Activated naive CD4-positive, alpha-beta T cell (primary cell): Measurements from ENCODE around the gene ASAP3.

Source experiments
- DNase-seq, 4 experiments: peaks; one replicate each; lab custom pipeline; 2025; lab: John Stamatoyannopoulos, UW

Gene ASAP3

GRCh38 chr1:23483321-23484252 is at the start of gene ASAP3:
TSS of gene ASAP3 (minus strand) at chr1:23484179. CDS start at chr1:23484133, 46 bp downstream.
- no peak for DNase-seq

- no peak for DNase-seq
Observed at GRCh38 chr1:23533246-23534023, 49.5 kb upstream of the ASAP3 start.

GRCh38 chr1:23531562-23532094 is 47.6 kb upstream of the ASAP3 start:
- no peak for DNase-seq

GRCh38 chr1:23530747-23531561 is 47.0 kb upstream of the ASAP3 start, which contains the start of gene E2F2:
TSS of gene E2F2 (minus strand) at chr1:23531233. CDS start at chr1:23530793, 440 bp downstream.
- peak; percentile 58 to 88 (median 78) for DNase-seq

GRCh38 chr1:23530087-23530746 is 46.2 kb upstream of the ASAP3 start:
- no peak for DNase-seq

GRCh38 chr1:23529146-23530086 is 45.4 kb upstream of the ASAP3 start:
- no peak for DNase-seq

- peak; percentile 7 to 67 (median 30) for DNase-seq
Observed at GRCh38 chr1:23528250-23528978, 44.4 kb upstream of the ASAP3 start.

- no peak for DNase-seq
Observed at GRCh38 chr1:23527900-23528249, 43.9 kb upstream of the ASAP3 start.

- DNase-seq = no peak
Observed at GRCh38 chr1:23527366-23527765, 43.4 kb upstream of the ASAP3 start.

GRCh38 chr1:23526329-23527041 is 42.5 kb upstream of the ASAP3 start:
- DNase-seq = no peak

- no peak for DNase-seq
Observed at GRCh38 chr1:23525558-23526250, 41.7 kb upstream of the ASAP3 start.

- no peak for DNase-seq
Observed at GRCh38 chr1:23524716-23525401, 40.9 kb upstream of the ASAP3 start.

- DNase-seq = no peak
Observed at GRCh38 chr1:23524163-23524562, 40.2 kb upstream of the ASAP3 start.

- DNase-seq = no peak
Observed at GRCh38 chr1:23522244-23522982, 38.4 kb upstream of the ASAP3 start.

- no peak for DNase-seq
Observed at GRCh38 chr1:23521588-23521987, 37.6 kb upstream of the ASAP3 start.

GRCh38 chr1:23517581-23517980 is 33.6 kb upstream of the ASAP3 start:
- no peak for DNase-seq

GRCh38 chr1:23515905-23516304 is 31.9 kb upstream of the ASAP3 start:
- no peak for DNase-seq
